Measurements from ENCODE around the gene CFAP43.
A peak's percentile ranks its signal among the peaks of the same experiment; 100 is the strongest.
"Not testable (repeated sequence)": the region's sequence is repeated elsewhere in the genome, so short reads cannot be mapped to it uniquely, and the experiment has no call there.

The CFAP43 gene

GRCh38 chr10:104201636-104202035 is 30.5 kb downstream of the CFAP43 start:
- no peak for TF ChIP-seq CTCF (conservative IDR thresholded peaks at IDR 0.05; ENCODE audit: low read depth, low read length)
- no peak overlapping the region for H3K4me3 ChIP-seq (ENCODE audit: low read depth, low read length)

DNA sequence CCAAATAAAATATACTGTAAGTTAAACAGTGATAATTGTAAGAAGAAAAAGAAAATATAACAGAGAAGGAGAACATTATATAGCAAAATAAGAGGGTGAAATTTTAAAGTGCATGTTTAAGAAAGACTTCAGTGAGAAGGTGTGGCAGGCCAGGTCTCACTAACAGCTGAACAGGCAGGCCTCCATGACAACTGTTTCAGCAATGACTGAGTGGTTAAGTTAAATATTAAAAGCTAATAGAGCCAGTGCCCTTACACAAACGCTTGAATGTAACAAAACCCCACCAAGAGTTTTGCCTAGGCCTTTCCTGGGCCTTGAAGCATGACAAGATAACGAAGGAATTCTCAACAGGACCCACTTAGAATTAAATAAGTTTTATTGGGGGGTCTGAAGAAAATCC is 32.6 kb downstream of the CFAP43 start:
- DNase-seq (ENCODE audit: low read depth) = no peak
- no peak overlapping the region for H3K4me3 ChIP-seq (ENCODE audit: low read depth, low read length)
- no peak for TF ChIP-seq CTCF (conservative IDR thresholded peaks at IDR 0.05; ENCODE audit: low read depth, low read length)

More at GRCh38 chr10:104201636-104202035, 30.5 kb downstream of the CFAP43 start:
- DNase-seq (ENCODE audit: low read depth) = no peak

DNA sequence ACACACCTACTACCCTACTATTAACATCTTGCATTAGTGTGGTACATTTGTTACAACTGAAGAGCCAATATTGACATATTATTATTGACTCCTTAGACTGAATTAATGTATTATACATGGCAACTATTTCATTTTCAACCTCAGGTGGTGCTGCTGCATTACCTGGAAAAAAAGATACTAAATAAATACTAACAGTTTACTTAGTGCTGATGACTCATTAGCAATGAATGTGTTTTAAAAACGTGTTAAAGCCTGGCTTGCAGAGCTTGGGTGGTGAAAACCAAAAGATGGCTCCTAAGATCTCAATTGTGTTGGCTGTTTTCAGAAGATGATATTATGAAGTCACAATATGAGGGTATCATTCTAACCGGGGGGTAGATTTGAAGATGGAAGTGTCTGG is 34.8 kb downstream of the CFAP43 start:
- peak; percentile 5 for DNase-seq (ENCODE audit: low read depth)
- TF ChIP-seq CTCF (conservative IDR thresholded peaks at IDR 0.05; ENCODE audit: low read depth, low read length) = no peak
- H3K4me3 ChIP-seq (ENCODE audit: low read depth, low read length) = no peak overlapping the region

GRCh38 chr10:104195706-104196105 is 36.5 kb downstream of the CFAP43 start:
- no peak for TF ChIP-seq CTCF (conservative IDR thresholded peaks at IDR 0.05; ENCODE audit: low read depth, low read length)
- H3K4me3 ChIP-seq (ENCODE audit: low read depth, low read length) = no peak overlapping the region
- DNase-seq (ENCODE audit: low read depth) = no peak

GRCh38 chr10:104193787-104194186 is 38.4 kb downstream of the CFAP43 start:
- no peak for DNase-seq (ENCODE audit: low read depth)
- TF ChIP-seq CTCF (conservative IDR thresholded peaks at IDR 0.05; ENCODE audit: low read depth, low read length) = no peak
- no peak overlapping the region for H3K4me3 ChIP-seq (ENCODE audit: low read depth, low read length)

GRCh38 chr10:104190695-104191094 is 41.5 kb downstream of the CFAP43 start:
- no peak for DNase-seq (ENCODE audit: low read depth)
- H3K4me3 ChIP-seq (ENCODE audit: low read depth, low read length) = no peak overlapping the region
- no peak for TF ChIP-seq CTCF (conservative IDR thresholded peaks at IDR 0.05; ENCODE audit: low read depth, low read length)

- no peak overlapping the region for H3K4me3 ChIP-seq (ENCODE audit: low read depth, low read length)
- no peak for DNase-seq (ENCODE audit: low read depth)
- no peak for TF ChIP-seq CTCF (conservative IDR thresholded peaks at IDR 0.05; ENCODE audit: low read depth, low read length)
Observed at GRCh38 chr10:104183682-104184081, 48.5 kb downstream of the CFAP43 start.

DNA sequence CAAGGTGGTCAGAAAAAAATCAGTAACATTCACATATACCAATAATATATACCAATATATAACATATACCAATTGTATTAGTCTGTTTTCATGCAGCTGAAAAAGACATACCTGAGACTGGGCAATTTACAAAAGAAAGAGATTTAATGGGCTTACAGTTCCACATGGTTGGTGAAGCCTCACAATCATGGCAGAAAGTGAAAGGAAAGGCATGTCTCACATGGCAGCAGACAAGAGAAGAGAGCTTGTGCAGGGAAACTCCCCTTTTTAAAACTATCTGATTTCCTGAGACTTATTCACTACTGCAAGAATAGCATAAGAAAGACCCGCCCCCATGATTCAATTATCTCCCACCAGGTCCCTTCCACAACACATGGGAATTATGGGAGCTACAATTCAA is 58.0 kb downstream of the CFAP43 start:
- not testable (repeated sequence) for DNase-seq (ENCODE audit: low read depth)

More for the DNA sequence above, 58.0 kb downstream of the CFAP43 start:
- H3K4me3 ChIP-seq (ENCODE audit: low read depth, low read length) = not testable (repeated sequence)
